Naive thymus-derived CD8-positive, alpha-beta T cell (primary cell): ENCODE results near the gene IFNLR1. TPM values are rescaled to one million over a fixed set of nuclear protein-coding genes. Genes with fewer than 3 reads are reported as not detected.

ENCODE experiments used
- ATAC-seq, 2 donors: fragments of 150-1000 bp; cut with Tn5 transposase in 1 of 2; sonication (Bioruptor Pico), chemical (Tn5 transposase) in 1 of 2; 1 replicate in 1 of 2; 2 replicates in 1 of 2; pipeline ENCODE4 v1.10.0; 2021; ENCODE audit warnings: mild to moderate bottlenecking in 2 of 2, moderate library complexity in 2 of 2
- POLR2A ChIA-PET: fragments of 350-600 bp; sonication (Branson Sonifier 250); formaldehyde crosslinking; loops from one replicate; lab custom pipeline; 2021; ENCODE audit warnings: antibody characterized with exemption; lab: Charles Lee
- DNase-seq, 10 donors: peaks; one replicate each; pipeline versions ENCODE4 v3.0.0 to v3.0.0-alpha.2; 2020 to 2022
- H3K27ac Mint-ChIP-seq, 10 donors: one replicate each; pipeline ENCODE4 v1.8.0; 2020 to 2022; ENCODE audit warnings: mild to moderate bottlenecking in 10 of 10, mixed read lengths in 10 of 10, moderate library complexity in 4 of 10, inconsistent platforms in 1 of 10
- H3K27me3 Mint-ChIP-seq, 5 donors: one replicate each; pipeline ENCODE4 v1.8.0; 2021 to 2022; ENCODE audit warnings: mixed read lengths in 5 of 5
- H3K36me3 Mint-ChIP-seq, 3 donors: one replicate each; pipeline ENCODE4 v1.8.0; 2020 to 2022; ENCODE audit warnings: mixed read lengths in 3 of 3, mild to moderate bottlenecking in 2 of 3, inconsistent platforms in 1 of 3
- H3K4me1 Mint-ChIP-seq, 4 donors: one replicate each; pipeline ENCODE4 v1.8.0; 2021 to 2022; ENCODE audit warnings: mixed read lengths in 4 of 4
- H3K4me3 Mint-ChIP-seq, 10 donors: one replicate each; pipeline ENCODE4 v1.8.0; 2020 to 2022; ENCODE audit warnings: mild to moderate bottlenecking in 10 of 10, mixed read lengths in 10 of 10, moderate library complexity in 6 of 10, inconsistent platforms in 1 of 10
- H3K9me3 Mint-ChIP-seq, 9 donors: one replicate each; pipeline ENCODE4 v1.8.0; 2020 to 2022; ENCODE audit warnings: mixed read lengths in 9 of 9, mild to moderate bottlenecking in 3 of 9, inconsistent platforms in 1 of 9, moderate library complexity in 1 of 9
- polyA plus RNA-seq, 3 donors: library from polyadenylated mRNA; unstranded; fragments of 300-500 nt; fragmentation: Illumina TruSeq; gene quantifications; one replicate each; pipeline ENCODE4 v1.2.3, GENCODE V29; 2021
- total RNA-seq, 8 experiments: library from RNA in 2 of 8; stranded (reverse) in 2 of 8; gene quantifications; one replicate each; pipeline ENCODE4 v1.2.3 and lab custom pipeline; 2021 to 2026

Gene IFNLR1
- total and polyA plus RNA-seq, 5 experiments from 2014 or later, result 0.77 to 5.5 (median 2.2) TPM

DNA sequence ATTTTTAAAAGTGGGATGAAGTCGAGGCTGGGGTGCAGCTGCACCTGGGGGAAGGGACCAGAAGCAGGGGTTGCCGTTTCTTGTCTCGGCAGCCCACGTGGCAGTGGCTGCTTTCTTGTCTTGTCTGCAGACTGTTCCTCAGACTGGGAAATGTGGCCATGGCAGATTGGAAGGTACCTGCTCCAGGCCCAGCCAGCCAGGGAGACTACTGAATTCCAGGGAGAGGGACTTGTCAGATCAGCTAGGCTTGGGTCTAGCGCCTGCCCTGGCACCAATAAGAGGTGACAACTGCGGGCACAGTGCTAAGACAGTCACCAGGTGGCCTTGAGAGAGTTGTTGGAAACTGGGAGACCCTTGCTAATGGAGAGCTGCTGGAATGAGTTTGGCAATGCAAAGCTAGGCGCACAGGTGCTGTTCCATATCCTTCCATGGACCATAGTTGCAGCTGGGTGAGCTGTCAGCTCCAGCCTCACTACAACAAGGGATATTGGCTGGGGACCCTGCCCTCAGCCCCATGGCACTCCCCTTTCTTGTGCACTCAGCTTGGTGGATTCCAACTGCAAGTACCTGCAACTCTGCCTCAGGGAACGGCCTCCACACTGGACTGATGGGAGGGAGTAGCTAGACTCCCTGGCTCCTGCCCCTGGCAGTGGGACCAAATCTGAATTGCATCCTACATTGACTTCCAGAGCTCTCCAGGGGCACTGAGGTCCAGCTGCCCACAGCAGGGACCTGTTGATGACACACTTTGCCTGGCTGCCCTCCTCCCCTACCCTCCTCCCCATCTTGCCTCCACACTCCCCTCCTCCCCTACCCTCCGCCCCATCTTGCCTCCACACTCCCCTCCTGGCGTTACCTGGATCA is 34.2 kb downstream of the IFNLR1 start:
- no peaks in the 10 kb centered on the region for H3K9me3 Mint-ChIP-seq
- H3K4me1 Mint-ChIP-seq, result peaks cover 8 to 19% (median 12%) of the 10 kb centered on the region in 4 donors
- ATAC-seq (no peak), DNase-seq (no peak)
- POLR2A ChIA-PET, result interaction anchor here (0.6 to 0.7 kb wide), 2 partner anchors 266 to 443 kb away, joined by 4 read pairs; no protein-coding TSS in a partner anchor
- H3K36me3 Mint-ChIP-seq, result peaks cover 0 to 12% (median 5%) of the 10 kb centered on the region in 3 donors
- peaks cover 9 to 60% (median 21%) of the 10 kb centered on the region in 5 donors for H3K27me3 Mint-ChIP-seq
- no peak overlapping the region for H3K27ac Mint-ChIP-seq
- peak overlapping the region in 1 of 10 donors; percentile 45 for H3K4me3 Mint-ChIP-seq

DNA sequence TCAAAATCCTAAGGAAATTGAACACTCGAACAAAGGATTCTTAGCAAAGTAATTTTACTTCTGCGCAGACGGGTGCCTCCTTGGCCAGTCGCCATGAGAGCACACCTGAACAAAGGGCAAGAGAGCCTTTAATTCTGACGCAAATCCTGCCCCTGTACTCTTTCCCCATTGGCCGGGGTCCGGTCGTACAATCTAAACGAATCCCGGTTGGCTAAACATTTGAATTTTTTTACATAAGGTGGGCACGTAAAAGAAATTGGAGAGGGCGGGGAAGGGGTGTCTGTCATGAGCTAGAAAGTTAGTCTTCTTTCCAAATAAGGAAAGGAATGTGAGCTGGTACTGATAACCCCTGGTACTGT is 35.9 kb downstream of the IFNLR1 start:
- no peaks in the 10 kb centered on the region for H3K9me3 Mint-ChIP-seq
- H3K4me1 Mint-ChIP-seq, result peaks cover 8 to 19% (median 12%) of the 10 kb centered on the region in 4 donors
- DNase-seq, result peak in 1 of 10 donors; percentile 19
- peak; percentile 41 to 44 for ATAC-seq
- POLR2A ChIA-PET, result no interaction called here
- H3K27ac Mint-ChIP-seq, result peak overlapping the region in 1 of 10 donors; percentile 15
- peaks cover 0 to 4% (median under 1%) of the 10 kb centered on the region in 3 donors for H3K36me3 Mint-ChIP-seq
- H3K27me3 Mint-ChIP-seq, result peaks cover 11 to 76% (median 27%) of the 10 kb centered on the region in 5 donors
- H3K4me3 Mint-ChIP-seq, result peak overlapping the region; percentile 54 to 81 (median 70)

DNA sequence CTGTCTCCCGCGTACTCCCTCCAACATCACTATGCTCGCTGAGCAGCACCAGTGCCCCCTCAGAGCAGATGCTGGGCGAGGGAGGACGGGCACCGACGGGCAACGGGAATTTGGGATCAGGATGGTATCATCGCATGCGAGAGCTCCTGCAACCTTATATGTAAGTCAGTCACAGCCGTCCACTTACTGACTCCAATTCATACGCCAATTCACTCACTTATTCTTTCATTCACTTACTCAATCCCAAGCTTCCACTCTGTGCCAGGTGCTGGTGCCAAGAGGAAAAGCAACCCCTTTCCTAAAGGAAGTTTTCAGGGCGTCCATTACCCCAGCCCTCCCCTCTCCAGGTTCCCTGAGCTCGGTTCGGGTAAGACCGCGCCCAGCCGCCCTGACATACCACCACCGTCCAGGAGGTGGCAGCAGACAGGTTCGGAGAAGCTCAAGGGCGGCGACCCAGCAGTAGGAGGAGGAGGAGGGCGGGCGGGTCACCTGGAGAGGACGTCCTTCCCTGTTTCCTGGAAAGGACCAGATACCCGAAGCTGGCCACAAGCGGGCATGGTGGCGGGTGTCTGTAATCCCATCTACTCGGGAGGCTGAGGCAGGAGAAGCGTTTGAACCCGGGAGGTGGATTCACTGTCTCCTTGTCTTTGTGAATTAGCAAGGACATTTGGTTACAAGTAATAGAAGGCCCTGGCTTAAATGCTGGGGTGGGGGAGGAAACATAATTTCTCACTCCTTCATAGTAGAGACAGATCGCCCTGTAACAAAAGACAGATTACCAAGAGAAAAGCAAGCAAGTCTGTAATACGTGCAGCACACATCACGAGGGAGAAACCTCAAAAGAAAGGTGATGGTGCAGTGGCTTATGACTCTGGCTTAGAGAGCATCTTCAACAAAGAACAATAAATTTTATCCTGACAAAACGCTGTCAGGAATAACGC is 36.6 kb downstream of the IFNLR1 start:
- Mint-ChIP-seq H3K9me3 (no peaks in the 10 kb centered on the region), H3K4me3 (peak overlapping the region; percentile 54 to 81 (median 70)), H3K27me3 (peaks cover 11 to 79% (median 28%) of the 10 kb centered on the region in 5 donors), H3K27ac (peak overlapping the region in 3 of 10 donors; percentile 15 to 83 (median 79)), H3K4me1 (peaks cover 8 to 19% (median 12%) of the 10 kb centered on the region in 4 donors), H3K36me3 (no peaks in the 10 kb centered on the region)
- DNase-seq (peak; percentile 70 to 92 (median 81)), ATAC-seq (peak; percentile 93 to 98)
- POLR2A ChIA-PET, result interaction anchor here (0.6 to 1.0 kb wide), 2 partner anchors 241 to 352 kb away, joined by 4 read pairs; partner anchors contain the start of gene RCAN3

DNA sequence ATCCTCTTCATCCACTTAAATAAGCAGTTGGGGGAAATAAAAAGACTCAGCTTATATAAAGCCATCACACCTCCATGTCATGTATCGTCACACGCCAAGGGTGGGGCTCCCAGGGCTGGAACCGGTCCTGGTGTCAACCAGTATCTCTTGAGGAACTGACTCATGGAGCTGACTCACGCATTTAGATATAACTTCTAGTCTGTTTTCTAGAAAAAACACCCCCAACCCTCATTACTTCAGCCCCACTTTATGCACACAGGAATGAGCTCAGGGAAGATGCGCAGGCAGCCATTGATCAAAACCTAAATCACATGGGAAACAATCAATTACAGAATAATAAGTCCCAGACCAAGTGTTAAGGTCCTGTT is 37.2 kb downstream of the IFNLR1 start:
- DNase-seq (no peak), ATAC-seq (no peak)
- Mint-ChIP-seq H3K27ac (no peak overlapping the region), H3K36me3 (no peaks in the 10 kb centered on the region), H3K4me3 (peak overlapping the region in 4 of 10 donors; percentile 65 to 79 (median 72)), H3K9me3 (no peaks in the 10 kb centered on the region), H3K4me1 (peaks cover 8 to 19% (median 12%) of the 10 kb centered on the region in 4 donors), H3K27me3 (peaks cover 11 to 79% (median 28%) of the 10 kb centered on the region in 5 donors)
- POLR2A ChIA-PET, result interaction anchor here (0.6 to 1.0 kb wide), 2 partner anchors 241 to 353 kb away, joined by 4 read pairs; partner anchors contain the start of gene RCAN3

DNA sequence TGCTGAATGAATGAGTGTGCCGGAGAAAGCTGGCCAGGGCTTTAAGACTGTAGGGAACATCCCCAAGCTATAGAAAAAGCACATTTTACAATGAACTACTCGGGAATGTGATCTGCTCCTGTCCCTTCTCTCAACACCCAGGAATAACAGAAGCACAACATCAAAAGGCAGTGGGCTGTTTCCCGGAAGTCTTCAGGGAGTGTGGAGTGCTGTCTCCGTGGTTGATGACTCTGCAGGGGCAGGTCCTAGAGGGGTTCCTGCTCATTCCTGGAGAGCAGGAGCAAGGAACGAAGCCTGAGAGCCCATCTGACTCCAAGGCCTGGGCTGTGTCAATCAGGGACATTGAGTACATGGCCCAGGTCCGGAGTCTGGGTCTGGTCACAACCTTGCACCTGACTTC is 39.3 kb downstream of the IFNLR1 start:
- no peak for DNase-seq
- no peak overlapping the region for H3K27ac Mint-ChIP-seq
- POLR2A ChIA-PET, result no interaction called here
- peaks cover 8 to 19% (median 12%) of the 10 kb centered on the region in 4 donors for H3K4me1 Mint-ChIP-seq
- H3K36me3 Mint-ChIP-seq, result no peaks in the 10 kb centered on the region
- no peak for ATAC-seq
- H3K9me3 Mint-ChIP-seq, result no peaks in the 10 kb centered on the region
- peaks cover 9 to 69% (median 27%) of the 10 kb centered on the region in 5 donors for H3K27me3 Mint-ChIP-seq
- H3K4me3 Mint-ChIP-seq, result no peak overlapping the region

DNA sequence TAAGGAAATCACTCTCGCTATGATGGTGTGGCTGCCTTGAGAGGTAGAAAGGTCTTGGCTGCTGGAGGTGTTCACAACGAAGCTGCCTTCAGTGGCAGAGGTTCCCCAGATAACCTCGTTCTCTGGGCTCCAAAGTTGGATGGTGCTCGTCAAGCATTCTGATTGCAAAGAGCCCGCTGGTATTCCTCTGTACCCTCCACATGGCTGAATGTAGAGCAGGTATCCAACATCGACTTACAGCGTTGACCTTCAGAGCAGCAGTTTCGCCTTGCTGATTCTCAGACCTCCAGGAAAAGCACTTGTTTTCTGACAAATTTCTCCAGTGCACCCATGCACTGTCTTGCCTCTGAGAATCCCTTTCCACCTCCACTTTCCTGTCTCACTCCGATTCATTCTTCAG is 39.9 kb downstream of the IFNLR1 start:
- peaks cover 9 to 63% (median 27%) of the 10 kb centered on the region in 5 donors for H3K27me3 Mint-ChIP-seq
- H3K4me3 Mint-ChIP-seq, result no peak overlapping the region
- H3K9me3 Mint-ChIP-seq, result no peaks in the 10 kb centered on the region
- no peak overlapping the region for H3K27ac Mint-ChIP-seq
- H3K36me3 Mint-ChIP-seq, result no peaks in the 10 kb centered on the region
- ATAC-seq (no peak), DNase-seq (no peak)
- H3K4me1 Mint-ChIP-seq, result peaks cover 8 to 19% (median 12%) of the 10 kb centered on the region in 4 donors
- POLR2A ChIA-PET, result no interaction called here

DNA sequence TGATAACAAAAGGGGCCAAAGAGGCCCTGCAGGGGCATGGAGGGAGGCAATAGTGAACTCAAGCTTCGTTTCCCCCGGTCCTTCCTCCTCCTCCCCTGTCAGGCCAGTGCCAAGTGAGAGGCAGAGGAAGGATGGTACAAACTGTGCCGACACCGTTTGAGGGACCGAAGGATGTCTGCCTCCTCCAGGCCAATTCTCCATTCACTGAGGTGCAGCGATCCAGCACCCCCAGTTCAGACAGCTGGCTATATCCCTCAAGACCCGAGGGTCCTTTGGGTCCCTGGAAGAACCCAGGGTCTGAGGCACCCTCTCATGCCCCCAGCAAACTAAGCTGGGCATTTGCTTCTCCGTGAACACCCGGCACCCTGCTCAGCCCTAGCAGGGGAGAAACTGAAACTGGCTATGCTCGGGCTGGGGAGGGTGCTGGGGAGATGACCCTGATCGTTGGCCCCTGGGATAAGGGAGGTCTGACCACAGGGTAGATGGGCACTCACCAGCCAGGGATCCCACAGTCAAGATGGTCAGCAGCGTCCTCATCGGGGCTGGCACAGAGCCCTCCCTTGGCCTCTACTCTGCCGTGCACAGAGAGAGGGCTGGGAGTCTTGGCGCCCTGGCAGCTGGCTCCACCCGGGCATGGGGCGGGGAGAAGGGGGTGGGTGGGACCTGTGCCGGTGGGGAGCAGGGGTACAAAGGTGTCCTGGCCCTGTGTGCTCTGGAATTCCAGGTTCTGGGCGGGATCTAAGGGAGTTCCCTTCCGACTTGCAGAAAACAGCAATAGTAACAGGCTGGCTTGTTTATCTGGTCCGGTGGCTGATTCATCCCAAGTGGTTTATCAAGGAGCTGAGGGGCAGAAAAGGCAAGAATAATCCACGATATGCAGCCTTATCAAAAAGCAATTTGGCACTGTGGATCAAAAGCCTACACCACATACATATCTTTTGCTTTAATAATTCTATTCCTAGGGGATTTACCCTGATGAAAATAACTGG is 44.2 kb downstream of the IFNLR1 start, which contains the start of gene IL22RA1:
TSS of gene IL22RA1 (minus strand) at position 595 of the 989 bp plus-strand sequence. CDS start at position 537, 58 bp downstream.
- Mint-ChIP-seq H3K4me3 (no peak within 1 kb of the TSS), H3K4me1 (peaks cover 0 to 6% (median 6%) of the 10 kb centered on the region in 4 donors)
- POLR2A ChIA-PET, result no interaction called here

DNA sequence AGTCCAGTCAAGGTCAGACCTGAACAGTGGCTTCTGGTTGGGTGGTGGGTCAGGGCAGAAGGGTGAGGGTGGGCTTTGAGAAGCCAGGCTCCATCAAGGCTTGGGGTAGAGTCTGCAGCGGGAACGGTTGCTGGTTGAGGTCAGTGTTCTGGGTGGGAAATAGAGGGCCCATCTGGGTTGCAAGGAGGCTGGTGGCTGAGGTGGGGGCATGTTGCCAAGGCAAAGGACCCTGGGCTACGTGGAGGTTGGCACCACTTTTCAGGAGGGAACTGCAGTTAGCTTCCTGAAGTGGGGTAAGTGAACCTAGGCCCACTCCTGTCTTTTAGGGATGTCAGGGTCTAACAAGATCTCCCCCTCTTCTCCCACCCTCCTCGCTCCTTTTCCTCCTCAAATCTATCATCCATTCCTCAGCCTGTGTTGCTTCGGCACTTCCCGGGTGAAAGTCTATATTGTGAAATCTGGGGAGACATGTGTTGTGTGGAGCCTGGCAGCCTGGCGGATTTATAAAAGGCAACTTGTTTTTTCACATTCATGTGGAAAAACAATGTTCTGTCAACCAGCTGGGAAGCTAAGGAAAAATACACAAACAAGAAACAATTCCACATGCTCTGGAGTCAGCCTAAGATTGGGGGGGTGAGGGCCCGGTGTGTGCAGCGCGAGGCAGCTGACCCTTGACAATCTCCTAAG is 45.6 kb downstream of the IFNLR1 start:
- ATAC-seq (no peak), DNase-seq (no peak)
- H3K27ac Mint-ChIP-seq, result peak overlapping the region in 1 of 10 donors; percentile 56
- H3K9me3 Mint-ChIP-seq, result no peaks in the 10 kb centered on the region
- no peak overlapping the region for H3K4me3 Mint-ChIP-seq
- H3K27me3 Mint-ChIP-seq, result peaks cover 5 to 17% (median 12%) of the 10 kb centered on the region in 5 donors
- POLR2A ChIA-PET, result no interaction called here
- H3K4me1 Mint-ChIP-seq, result peaks cover 0 to 6% (median 6%) of the 10 kb centered on the region in 4 donors
- no peaks in the 10 kb centered on the region for H3K36me3 Mint-ChIP-seq

More for the DNA sequence above, 44.2 kb downstream of the IFNLR1 start, which contains the start of gene IL22RA1:
- H3K27ac Mint-ChIP-seq, result no peak within 1 kb of the TSS
- H3K36me3 Mint-ChIP-seq, result no peaks in the 10 kb centered on the region
- peaks cover 3 to 30% (median 12%) of the 10 kb centered on the region in 5 donors for H3K27me3 Mint-ChIP-seq
- DNase-seq, result no peak
- ATAC-seq, result no peak
- no peaks in the 10 kb centered on the region for H3K9me3 Mint-ChIP-seq

DNA sequence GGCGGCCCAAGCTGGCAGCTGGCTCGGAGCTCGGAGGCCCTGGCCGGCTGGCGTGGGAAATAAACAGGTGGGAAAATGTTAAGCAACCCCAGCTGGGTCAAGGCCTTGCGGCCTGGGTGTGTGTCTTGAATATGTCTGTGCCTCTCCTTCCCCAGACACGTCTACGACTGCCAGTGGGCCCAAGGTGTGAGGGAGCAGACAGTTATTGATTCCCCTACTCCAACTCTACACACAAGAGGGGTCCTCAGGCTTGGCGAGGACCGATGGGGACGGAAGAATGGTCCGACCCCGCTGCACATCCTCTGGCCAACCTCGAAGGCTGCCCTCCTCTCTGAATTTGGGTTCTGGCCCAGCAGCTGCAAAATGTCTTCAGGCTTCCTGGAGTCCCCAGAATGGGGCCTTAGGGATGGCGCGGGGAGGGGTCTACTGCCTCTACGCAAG is 46.3 kb downstream of the IFNLR1 start:
- POLR2A ChIA-PET, result no interaction called here
- Mint-ChIP-seq H3K27ac (no peak overlapping the region), H3K4me1 (peaks cover 0 to 6% (median 6%) of the 10 kb centered on the region in 4 donors), H3K9me3 (no peaks in the 10 kb centered on the region), H3K4me3 (no peak overlapping the region), H3K36me3 (no peaks in the 10 kb centered on the region), H3K27me3 (peaks cover 2 to 10% (median 9%) of the 10 kb centered on the region in 5 donors)
- DNase-seq, result no peak
- no peak for ATAC-seq

DNA sequence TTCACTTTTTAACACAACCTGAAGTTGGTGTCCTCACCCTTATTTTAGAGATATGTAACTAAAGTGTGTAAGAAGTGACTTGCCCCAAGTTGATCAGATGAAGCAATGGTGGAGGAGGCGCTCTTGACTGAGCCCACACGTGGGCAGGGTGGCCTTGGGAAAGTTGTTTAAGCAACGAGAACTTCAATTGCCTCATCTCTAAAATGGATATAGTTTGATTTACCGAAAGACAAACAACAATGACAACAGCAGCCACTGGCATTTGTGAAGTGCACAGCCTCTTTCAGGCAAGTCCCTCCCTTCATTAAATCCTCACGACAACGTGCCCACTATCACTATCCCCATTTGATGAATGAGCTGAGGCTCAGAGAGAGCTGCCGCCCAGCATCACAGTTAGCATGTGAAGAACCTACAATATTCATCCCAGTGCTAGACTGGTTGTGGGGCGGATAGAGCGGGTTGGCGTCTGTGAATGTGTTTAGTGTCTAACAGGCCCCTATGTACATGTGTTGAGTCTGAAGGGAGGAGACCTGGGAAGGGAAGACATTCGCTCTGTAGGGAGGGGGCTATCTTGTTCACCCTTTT is 47.2 kb downstream of the IFNLR1 start:
- no peak overlapping the region for H3K4me3 Mint-ChIP-seq
- peaks cover 2 to 10% (median 8%) of the 10 kb centered on the region in 5 donors for H3K27me3 Mint-ChIP-seq
- POLR2A ChIA-PET, result no interaction called here
- peaks cover 0 to 6% (median 6%) of the 10 kb centered on the region in 4 donors for H3K4me1 Mint-ChIP-seq
- DNase-seq, result no peak
- ATAC-seq, result no peak
- H3K9me3 Mint-ChIP-seq, result peaks cover 0 to 6% (median 0%) of the 10 kb centered on the region in 9 donors
- peak overlapping the region in 1 of 10 donors; percentile 44 for H3K27ac Mint-ChIP-seq
- H3K36me3 Mint-ChIP-seq, result no peaks in the 10 kb centered on the region

DNA sequence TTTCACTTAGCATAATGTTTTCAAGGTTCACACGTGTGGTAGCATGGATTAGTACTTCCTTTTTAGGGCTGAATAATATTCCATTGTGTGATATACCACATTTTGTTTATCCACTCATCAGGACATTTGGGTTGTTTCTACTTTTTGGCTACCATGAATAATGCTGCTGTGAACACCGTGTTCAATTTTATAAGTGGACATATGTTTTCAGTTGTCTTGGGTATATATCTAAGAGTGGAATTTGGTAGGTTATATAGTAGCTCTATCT is 47.9 kb downstream of the IFNLR1 start:
- Mint-ChIP-seq H3K4me1 (peaks cover 0 to 6% (median 6%) of the 10 kb centered on the region in 4 donors), H3K4me3 (no peak overlapping the region), H3K27ac (no peak overlapping the region), H3K27me3 (peaks cover 2 to 10% (median 5%) of the 10 kb centered on the region in 5 donors), H3K9me3 (peaks cover 0 to 7% (median 0%) of the 10 kb centered on the region in 9 donors), H3K36me3 (no peaks in the 10 kb centered on the region)
- POLR2A ChIA-PET, result no interaction called here
- no peak for ATAC-seq
- DNase-seq, result no peak
